AG09319 (cell line): ENCODE results near the gene CHST11.

Source experiments
- DNase-seq: peaks from one replicate; pipeline ENCODE4 v3.0.0-alpha.2; 2010; ENCODE audit warnings: low read depth; ENCODE audit errors: extremely low read depth
- CTCF ChIP-seq: IDR thresholded peaks from 2 replicates; pipeline ENCODE4 v1.5.1; 2011; ENCODE audit warnings: low read depth, mild to moderate bottlenecking, inconsistent platforms, low read length, moderate library complexity

Gene CHST11

GRCh38 chr12:104704224-104704779, 247.6 kb downstream of the CHST11 start:
- TF ChIP-seq CTCF = no peak
- DNase-seq = no peak

- DNase-seq = no peak
- no peak for TF ChIP-seq CTCF
Observed at GRCh38 chr12:104707194-104707593, 250.4 kb downstream of the CHST11 start.

- no peak for TF ChIP-seq CTCF
- DNase-seq = no peak
Observed at GRCh38 chr12:104707794-104708558, 251.2 kb downstream of the CHST11 start.

- DNase-seq = no peak
- TF ChIP-seq CTCF = no peak
Observed at GRCh38 chr12:104708891-104709290, 252.1 kb downstream of the CHST11 start.

- DNase-seq = no peak
- TF ChIP-seq CTCF = no peak
Observed at GRCh38 chr12:104709692-104710435, 253.1 kb downstream of the CHST11 start.

- DNase-seq = peak; percentile 85
- no peak for TF ChIP-seq CTCF
Observed at GRCh38 chr12:104710940-104711689, 254.4 kb downstream of the CHST11 start.
